Measurements from ENCODE around the gene MCTP1. TPM values are rescaled to one million over a fixed set of nuclear protein-coding genes. Genes with fewer than 3 reads are reported as not detected.

The MCTP1 gene
- total RNA-seq, 1 experiment from 2014 or later = 2.5 TPM

DNA sequence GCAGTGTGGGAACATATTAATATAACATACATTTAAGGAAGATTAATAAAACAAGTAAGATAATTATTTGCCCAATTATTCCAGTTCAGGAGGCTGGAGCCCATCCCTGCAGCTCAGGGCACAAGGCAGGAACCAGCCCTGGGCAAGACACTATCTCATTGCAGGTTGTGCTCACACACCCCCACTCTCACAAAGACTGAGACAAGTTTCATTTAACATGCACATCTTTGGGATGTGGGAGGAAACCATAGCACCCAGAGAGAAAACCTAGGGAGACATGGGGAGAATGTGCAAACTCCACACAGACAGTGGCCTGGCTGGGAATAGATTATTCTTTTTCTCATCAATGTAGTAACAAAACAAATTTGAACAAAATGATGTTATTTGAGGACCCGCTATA, 279.1 kb downstream of the MCTP1 start:
- H3K9ac ChIP-seq (ENCODE audit: extremely low read depth, insufficient read length, low read length) = no peak overlapping the region
- H4K5ac ChIP-seq (ENCODE audit: insufficient read length, low read depth, low read length) = no peak overlapping the region
- TF ChIP-seq CTCF (conservative IDR thresholded peaks at IDR 0.05) = no peak
- no peaks in the 10 kb centered on the region for H3K79me1 ChIP-seq (ENCODE audit: insufficient read depth, low read depth, low read length, poor library complexity, severe bottlenecking)
- Mint-ChIP-seq H3K9me3 (peaks cover 25 to 32% of the 10 kb centered on the region in 2 experiments), H3K4me1 (peaks cover 4 to 7% of the 10 kb centered on the region in 2 experiments; a peak in 3 of 4 replicates), H3K4me3 (no peak overlapping the region), H3K27me3 (ENCODE audit: low read depth) (no peaks in the 10 kb centered on the region), H3K27ac (no peak overlapping the region), H3K36me3 (ENCODE audit: insufficient read depth in 1 of 3, low read depth in 3 of 3) (peaks cover 6 to 37% (median 23%) of the 10 kb centered on the region in 3 experiments)
- no peak for DNase-seq
- H3K23ac ChIP-seq (ENCODE audit: insufficient read length, low read depth, low read length) = no peak overlapping the region
- no peak overlapping the region for H2BK20ac ChIP-seq (ENCODE audit: low read depth, low read length, poor library complexity, severe bottlenecking)
- H3K4me2 ChIP-seq (ENCODE audit: insufficient read depth, insufficient read length, low read length) = no peak overlapping the region
- no peak overlapping the region for H2AFZ ChIP-seq (ENCODE audit: low read length)
- H3K4me1 ChIP-seq (ENCODE audit: insufficient read depth, low read length) = no peaks in the 10 kb centered on the region
- H3K9me3 ChIP-seq (ENCODE audit: control insufficient read depth, low read depth, low read length) = no peaks in the 10 kb centered on the region
- no peaks in the 10 kb centered on the region for H3K23me2 ChIP-seq (ENCODE audit: insufficient read length, low read depth, low read length, poor library complexity, severe bottlenecking)
- H2BK15ac ChIP-seq (ENCODE audit: low read depth, low read length) = no peak overlapping the region
- H2BK12ac ChIP-seq (ENCODE audit: insufficient read length, low read depth, low read length) = no peak overlapping the region
- no peak overlapping the region for H3K18ac ChIP-seq (ENCODE audit: insufficient read length, low read depth, low read length)
- H3K14ac ChIP-seq (ENCODE audit: insufficient read depth, low read length) = no peak overlapping the region
- no peak overlapping the region for H2BK120ac ChIP-seq (ENCODE audit: low read depth, low read length, poor library complexity, severe bottlenecking)
- no peak overlapping the region for H3K56ac ChIP-seq (ENCODE audit: insufficient read length, low read depth, low read length)
- no peak overlapping the region for H3T11ph ChIP-seq (ENCODE audit: low read length)
- no CpG with 5 or more reads among the region's 1 CpG for WGBS (ENCODE audit: extremely low coverage, insufficient read length, low lambda C conversion rate)
- no peak overlapping the region for H3K4ac ChIP-seq (ENCODE audit: low read depth, low read length)
- no peak overlapping the region for H4K91ac ChIP-seq (ENCODE audit: insufficient read length, low read depth, low read length)
- H4K8ac ChIP-seq (replicated peaks; ENCODE audit: insufficient read length, low read depth, low read length) = no peak overlapping the region
- H3K27ac ChIP-seq (ENCODE audit: insufficient read length, low read depth, low read length) = no peak overlapping the region
- H4K20me1 ChIP-seq (ENCODE audit: control insufficient read depth, insufficient read depth, insufficient read length) = no peaks in the 10 kb centered on the region
- H2AK5ac ChIP-seq (ENCODE audit: insufficient read length, low read length) = no peak overlapping the region
- no peaks in the 10 kb centered on the region for H3K27me3 ChIP-seq (ENCODE audit: insufficient read depth, low read length)
- H2BK5ac ChIP-seq (ENCODE audit: insufficient read length, low read length) = no peak overlapping the region
- no peaks in the 10 kb centered on the region for H3K79me2 ChIP-seq (ENCODE audit: insufficient read depth, low read length)

All from H9 (cell line).